Measurements from ENCODE around the gene FAM200A. TPM values are rescaled to one million over a fixed set of nuclear protein-coding genes. Genes with fewer than 3 reads are reported as not detected.

The FAM200A gene
- total and polyA plus RNA-seq, 2 of the 8 experiments (the other 6 are each of a cell fraction or from before 2014, with no cell fraction given) = 4.3 to 7.5 TPM

- Histone ChIP-seq H2BK20ac (ENCODE audit: low read length) (no peak overlapping the region), H3K4me3 (ENCODE audit: extremely low read depth in 1 of 4, insufficient read depth in 2 of 4, low read depth in 3 of 4, low read length in 4 of 4) (no peak overlapping the region), H3K14ac (ENCODE audit: insufficient read length) (no peak overlapping the region), H4K91ac (replicated peaks; ENCODE audit: insufficient read length, low read length) (no peak overlapping the region), H4K5ac (ENCODE audit: insufficient read length, low read depth, low read length) (no peak overlapping the region), H2BK15ac (ENCODE audit: low read length) (no peak overlapping the region), H3K18ac (ENCODE audit: extremely low read depth, low read length) (no peak overlapping the region), H3K36me3 (ENCODE audit: control insufficient read depth in 2 of 4, insufficient read depth in 4 of 4, low read length in 3 of 4) (peaks cover 2 to 25% (median 18%) of the 10 kb centered on the region in 4 experiments; a peak in 7 of 8 replicates), H3K9ac (replicated peaks in 1 of 4; ENCODE audit: extremely low read depth in 1 of 4, low read depth in 3 of 4, low read length in 3 of 4) (no peak overlapping the region), H3K56ac (replicated peaks; ENCODE audit: insufficient read length, low read depth, low read length) (no peak overlapping the region), H3K23ac (ENCODE audit: insufficient read length) (no peak overlapping the region), H3K9me3 (ENCODE audit: insufficient read depth in 2 of 2, low read depth in 1 of 2, low read length in 1 of 2) (no peaks in the 10 kb centered on the region), H2AK5ac (ENCODE audit: low read depth, low read length) (no peak overlapping the region), H2AFZ (ENCODE audit: low read length) (no peak overlapping the region), H3K27me3 (replicated peaks in 1 of 4; ENCODE audit: control insufficient read depth in 3 of 4, extremely low read depth in 1 of 4, insufficient read depth in 3 of 4, low read length in 3 of 4) (no peaks in the 10 kb centered on the region), H2BK12ac (ENCODE audit: low read depth, low read length) (no peak overlapping the region), H2BK120ac (replicated peaks; ENCODE audit: low read depth, low read length) (no peak overlapping the region), H2BK5ac (ENCODE audit: low read depth, low read length) (no peak overlapping the region), H3K4me1 (replicated peaks in 1 of 4; ENCODE audit: control insufficient read depth in 3 of 4, insufficient read depth in 4 of 4, low read length in 3 of 4) (peaks cover 0 to 8% (median 3%) of the 10 kb centered on the region in 4 experiments; a peak in 3 of 7 replicates), H3K27ac (ENCODE audit: low read depth, low read length) (no peak overlapping the region), H3K4ac (replicated peaks; ENCODE audit: insufficient read length, low read depth, low read length) (no peak overlapping the region), H4K20me1 (replicated peaks in 1 of 2; ENCODE audit: control insufficient read depth in 1 of 2, insufficient read depth in 2 of 2, low read length in 2 of 2) (no peaks in the 10 kb centered on the region), H3K79me1 (ENCODE audit: low read depth, low read length) (no peaks in the 10 kb centered on the region), H4K8ac (ENCODE audit: extremely low read depth, insufficient read depth, low read length) (no peak overlapping the region), H3K4me2 (ENCODE audit: insufficient read depth in 1 of 2, low read depth in 2 of 2, low read length in 2 of 2) (no peak overlapping the region), H3K79me2 (ENCODE audit: control insufficient read depth in 1 of 2, insufficient read depth in 2 of 2, low read length in 2 of 2) (no peaks in the 10 kb centered on the region), H3K23me2 (ENCODE audit: low read depth, low read length) (peaks cover 8% of the 10 kb centered on the region; the same call in 1 of the 2 replicates)
- CTCF ChIA-PET (ENCODE audit: partially characterized antibody) = no interaction called here
- WGBS, 2 experiments (ENCODE audit: extremely low coverage in 1 of 2, insufficient coverage in 1 of 2, insufficient read length in 1 of 2, insufficient replicate concordance in 2 of 2, low coverage in 1 of 2, low lambda C conversion rate in 2 of 2, missing lambda C conversion rate in 1 of 2) = 69% methylated on average over 3 of the region's 3 CpGs; no CpG with 5 or more reads in 1 of the 2 experiments
- FAIRE-seq = no peak
- DNase-seq (ENCODE audit: low read depth in 1 of 2, low spot score in 2 of 2) = no peak
- POLR2A ChIA-PET (ENCODE audit: partially characterized antibody) = interaction anchor here (0.8 to 6.5 kb wide), 4 partner anchors 10 to 41 kb away, joined by 3 to 56 read pairs (median 23); partner anchors contain the start of genes ZNF655 and ZSCAN25
- TF ChIP-seq RAD21 (IDR thresholded peaks at IDR 0.05 in 1 of 2, conservative IDR thresholded peaks at IDR 0.05 in 1 of 2; ENCODE audit: low read depth in 2 of 2, low read length in 2 of 2) = no peak
- no peak for TF ChIP-seq GTF2F1 (IDR thresholded peaks at IDR 0.05; ENCODE audit: borderline replicate concordance, low read depth, low read length)
- TF ChIP-seq KDM1A (IDR thresholded peaks at IDR 0.05; ENCODE audit: borderline replicate concordance, low read length) = no peak
- no peak for TF ChIP-seq KDM4A (IDR thresholded peaks at IDR 0.05; ENCODE audit: low read depth, low read length, severe bottlenecking)
- no peak for TF ChIP-seq ATF3 (IDR thresholded peaks at IDR 0.05; ENCODE audit: insufficient read depth, low read depth, low read length)
- TF ChIP-seq SP4 (IDR thresholded peaks at IDR 0.05; ENCODE audit: low read length) = no peak
- TF ChIP-seq BRCA1 (IDR thresholded peaks at IDR 0.05; ENCODE audit: low read depth, low read length) = no peak
- no peak for TF ChIP-seq YY1 (IDR thresholded peaks at IDR 0.05; ENCODE audit: low read depth, low read length)
- no peak for TF ChIP-seq CTCF (IDR thresholded peaks at IDR 0.05; ENCODE audit: control extremely low read depth in 1 of 3, insufficient read depth in 1 of 3, low read depth in 1 of 3, low read length in 3 of 3)
- TF ChIP-seq CBX8 (IDR thresholded peaks at IDR 0.05; ENCODE audit: borderline replicate concordance, low read depth, low read length) = no peak
Observed at GRCh38 chr7:99576251-99576650, 24.3 kb upstream of the FAM200A start.

Data from H1 (cell line).